GM21360 (cell line): Measurements from ENCODE around the gene EPB41.

Experiments
- ATAC-seq: cut with Tn5 transposase; IDR thresholded peaks from one replicate; pipeline ENCODE4 v1.9.1; 2021; ENCODE audit warnings: mild to moderate bottlenecking, moderate library complexity; ENCODE audit not compliant: unreplicated experiment

Gene EPB41

GRCh38 chr1:28973596-28974421 is 59.4 kb downstream of the EPB41 start:
- ATAC-seq, result no peak

GRCh38 chr1:28974432-28974831 is 60.1 kb downstream of the EPB41 start:
- ATAC-seq, result no peak

GRCh38 chr1:28976248-28976647 is 61.9 kb downstream of the EPB41 start:
- no peak for ATAC-seq

- ATAC-seq, result no peak
These were observed 66.8 kb downstream of the EPB41 start for GRCh38 chr1:28981210-28981609.

GRCh38 chr1:28982198-28982597 is 67.8 kb downstream of the EPB41 start:
- ATAC-seq, result no peak

- no peak for ATAC-seq
These were observed 68.7 kb downstream of the EPB41 start for GRCh38 chr1:28983091-28983490.

- ATAC-seq, result no peak
These were observed 69.3 kb downstream of the EPB41 start for GRCh38 chr1:28983509-28984310.

GRCh38 chr1:28984311-28984684 is 69.9 kb downstream of the EPB41 start:
- no peak for ATAC-seq

- no peak for ATAC-seq
These were observed 71.1 kb downstream of the EPB41 start for GRCh38 chr1:28985427-28985826.

GRCh38 chr1:28986306-28986910 is 72.0 kb downstream of the EPB41 start:
- no peak for ATAC-seq

GRCh38 chr1:29002792-29003191 is 88.4 kb downstream of the EPB41 start:
- no peak for ATAC-seq

- ATAC-seq, result no peak
These were observed 89.9 kb downstream of the EPB41 start for GRCh38 chr1:29004288-29004687.

GRCh38 chr1:29004798-29005197 is 90.4 kb downstream of the EPB41 start:
- no peak for ATAC-seq

- no peak for ATAC-seq
These were observed 97.4 kb downstream of the EPB41 start for GRCh38 chr1:29011775-29012174.

GRCh38 chr1:29017235-29017634 is 102.9 kb downstream of the EPB41 start:
- no peak for ATAC-seq

GRCh38 chr1:29017975-29018712 is 103.8 kb downstream of the EPB41 start:
- no peak for ATAC-seq

- ATAC-seq, result no peak
These were observed 108.3 kb downstream of the EPB41 start for GRCh38 chr1:29022620-29023019.

GRCh38 chr1:29029667-29030066 is 115.3 kb downstream of the EPB41 start:
- no peak for ATAC-seq

- ATAC-seq, result no peak
These were observed 118.5 kb downstream of the EPB41 start for GRCh38 chr1:29032841-29033240.

- no peak for ATAC-seq
These were observed 119.6 kb downstream of the EPB41 start for GRCh38 chr1:29033829-29034466.
